Muscle of leg (tissue), 11 donors: Measurements from ENCODE around the gene SLC22A23. TPM values are rescaled to one million over a fixed set of nuclear protein-coding genes. Genes with fewer than 3 reads are reported as not detected.

Source experiments
- DNase-seq: peaks from one replicate; pipeline ENCODE4 v3.0.0; 2013
- H3K27ac ChIP-seq: one replicate; pipeline ENCODE4 v1.5.1; 2013; ENCODE audit warnings: mild to moderate bottlenecking, low read length, control low read depth
- H3K27me3 ChIP-seq: one replicate; pipeline ENCODE4 v1.6.1; 2013; ENCODE audit warnings: low read length; ENCODE audit not compliant: control insufficient read depth, insufficient read depth
- H3K36me3 ChIP-seq: one replicate; pipeline ENCODE4 v1.6.1; 2013; ENCODE audit warnings: low read length; ENCODE audit not compliant: control insufficient read depth, insufficient read depth
- H3K4me1 ChIP-seq: one replicate; pipeline ENCODE4 v1.6.1; 2013; ENCODE audit warnings: low read length; ENCODE audit not compliant: control insufficient read depth, insufficient read depth
- H3K4me3 ChIP-seq: one replicate; pipeline ENCODE4 v1.5.1; 2013; ENCODE audit warnings: low read length, control low read depth
- H3K9me3 ChIP-seq: replicated peaks from 2 replicates; pipeline ENCODE4 v1.6.1; 2013; ENCODE audit warnings: low read depth, low read length; ENCODE audit not compliant: control insufficient read depth
- WGBS: methylation state at CpG from one replicate; pipeline ENCODE4 v1.1.5; 2013; ENCODE audit warnings: missing lambda C conversion rate; ENCODE audit not compliant: insufficient coverage; 5-methylcytosine and 5-hydroxymethylcytosine counted together
- polyA plus RNA-seq, 8 donors: library from polyadenylated mRNA; unstranded; fragments of 120-200 nt; gene quantifications; one replicate each; pipeline versions ENCODE4 v1.2.1 to v1.2.3, GENCODE V29; 2013; ENCODE audit warnings: inconsistent platforms in 1 of 8, low replicate concordance in 1 of 8; ENCODE audit not compliant: insufficient read length in 8 of 8, insufficient read depth in 1 of 8
- total RNA-seq: library from RNA; stranded (reverse); fragments of 120-200 nt; gene quantifications from one replicate; pipeline ENCODE4 v1.2.4, GENCODE V29; 2013

Gene SLC22A23
- total and polyA plus RNA-seq, 9 donors, result 1.1 to 6.2 (median 2.7) TPM

GRCh38 chr6:3473773-3474172 is 16.9 kb upstream of the SLC22A23 start:
- Histone ChIP-seq H3K9me3 (no peaks in the 10 kb centered on the region), H3K4me1 (no peaks in the 10 kb centered on the region), H3K27me3 (peaks cover 2% of the 10 kb centered on the region), H3K36me3 (no peaks in the 10 kb centered on the region), H3K27ac (no peak overlapping the region), H3K4me3 (no peak overlapping the region)
- WGBS, result 64% methylated on average over 5 of the region's 5 CpGs
- DNase-seq, result no peak

- no peaks in the 10 kb centered on the region for H3K27me3 ChIP-seq
- no peak overlapping the region for H3K4me3 ChIP-seq
- no peaks in the 10 kb centered on the region for H3K36me3 ChIP-seq
- H3K4me1 ChIP-seq, result no peaks in the 10 kb centered on the region
- H3K9me3 ChIP-seq, result no peaks in the 10 kb centered on the region
- no peak overlapping the region for H3K27ac ChIP-seq
- no peak for DNase-seq
- WGBS, result no CpG with 5 or more reads among the region's 3 CpGs
These were observed 14.9 kb upstream of the SLC22A23 start for GRCh38 chr6:3471711-3472110.

GRCh38 chr6:3471286-3471685 is 14.4 kb upstream of the SLC22A23 start:
- Histone ChIP-seq H3K4me1 (no peaks in the 10 kb centered on the region), H3K4me3 (no peak overlapping the region), H3K36me3 (no peaks in the 10 kb centered on the region), H3K27ac (no peak overlapping the region), H3K27me3 (no peaks in the 10 kb centered on the region), H3K9me3 (no peaks in the 10 kb centered on the region)
- DNase-seq, result no peak
- 100% methylated on average over 1 of the region's 5 CpGs for WGBS

DNA sequence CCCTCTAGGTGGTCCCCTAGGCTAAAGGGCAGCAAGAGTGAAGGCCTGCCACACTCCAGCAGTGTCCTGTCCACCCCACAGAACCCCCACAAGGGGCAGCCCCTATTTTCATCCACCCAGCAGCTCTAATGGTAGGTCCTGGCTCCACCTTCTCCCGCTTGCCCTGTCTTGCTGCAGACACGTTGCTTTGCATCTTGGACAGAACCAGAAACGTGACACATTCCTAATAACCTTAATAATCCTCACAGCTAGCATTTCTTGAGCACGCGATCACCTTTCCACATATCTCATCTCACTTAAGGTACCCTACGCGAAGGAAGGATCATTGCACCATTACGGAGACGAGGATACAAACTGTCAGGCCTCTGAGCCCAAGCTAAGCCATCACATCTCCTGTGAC is 11.7 kb upstream of the SLC22A23 start:
- Histone ChIP-seq H3K27ac (no peak overlapping the region), H3K4me1 (no peaks in the 10 kb centered on the region), H3K36me3 (no peaks in the 10 kb centered on the region), H3K27me3 (no peaks in the 10 kb centered on the region), H3K4me3 (no peak overlapping the region), H3K9me3 (no peaks in the 10 kb centered on the region)
- WGBS, result 95% methylated on average over 9 of the region's 9 CpGs
- no peak for DNase-seq

GRCh38 chr6:3467996-3468395 is 11.1 kb upstream of the SLC22A23 start:
- no CpG with 5 or more reads among the region's 1 CpG for WGBS
- H3K4me3 ChIP-seq, result no peak overlapping the region
- H3K4me1 ChIP-seq, result no peaks in the 10 kb centered on the region
- H3K27me3 ChIP-seq, result no peaks in the 10 kb centered on the region
- no peaks in the 10 kb centered on the region for H3K9me3 ChIP-seq
- DNase-seq, result no peak
- no peaks in the 10 kb centered on the region for H3K36me3 ChIP-seq
- no peak overlapping the region for H3K27ac ChIP-seq

DNA sequence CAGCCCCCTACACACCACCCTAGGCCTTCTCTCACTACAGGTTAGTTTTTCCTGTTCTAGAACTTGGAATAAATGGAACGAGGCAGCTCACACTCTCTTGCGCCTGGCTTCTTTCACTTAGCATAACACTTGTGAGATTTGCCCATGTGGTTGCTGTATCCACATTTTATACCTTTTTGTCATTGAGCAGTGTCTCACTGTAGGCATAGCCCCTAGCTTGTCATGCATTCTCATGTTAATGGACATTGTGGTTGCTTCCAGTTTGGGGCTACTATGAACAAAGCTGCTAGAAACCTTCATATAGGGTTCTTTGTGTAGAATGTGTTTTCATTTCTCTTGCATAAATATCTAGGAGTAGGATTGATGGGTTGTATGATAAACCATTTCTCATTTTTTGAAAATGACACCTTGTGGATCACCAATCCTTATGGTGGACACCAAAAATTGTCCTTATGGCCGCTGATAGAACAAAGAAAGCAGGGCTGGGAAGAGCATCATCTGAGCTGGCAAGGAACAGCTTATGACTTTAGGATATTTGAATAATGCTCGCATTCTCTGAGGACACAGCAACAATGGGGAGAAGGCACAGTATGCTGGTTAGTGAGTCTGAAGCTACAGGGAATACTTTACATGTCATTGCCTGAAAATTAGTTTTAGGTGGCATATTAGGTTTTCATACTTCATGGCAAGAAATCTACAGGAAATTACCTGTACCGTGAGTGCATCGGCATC is 9.8 kb upstream of the SLC22A23 start:
- WGBS, result 82% methylated on average over 3 of the region's 6 CpGs
- Histone ChIP-seq H3K9me3 (no peaks in the 10 kb centered on the region), H3K4me1 (no peaks in the 10 kb centered on the region), H3K36me3 (no peaks in the 10 kb centered on the region), H3K27me3 (no peaks in the 10 kb centered on the region), H3K4me3 (no peak overlapping the region), H3K27ac (no peak overlapping the region)
- DNase-seq, result no peak

DNA sequence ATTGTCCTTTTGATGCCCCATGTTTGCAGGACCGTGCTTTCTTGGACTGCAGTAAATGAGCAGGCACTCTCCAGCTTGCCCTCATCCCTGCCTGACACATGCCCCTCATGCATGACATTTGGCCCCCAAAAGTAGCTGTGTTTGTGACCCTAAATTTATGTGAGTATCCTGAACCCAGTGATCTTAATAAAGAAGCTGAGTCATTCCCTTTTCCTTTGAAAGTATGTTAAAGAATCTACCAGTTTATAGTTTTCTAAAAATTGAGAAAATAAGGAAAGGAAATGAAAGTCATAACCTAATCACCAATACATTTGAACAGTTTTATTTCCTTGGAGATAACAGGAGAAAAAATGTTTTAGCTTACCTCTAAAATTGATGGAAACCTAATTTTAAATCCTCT is 3.4 kb upstream of the SLC22A23 start:
- H3K4me3 ChIP-seq, result no peak overlapping the region
- no peak for DNase-seq
- H3K27ac ChIP-seq, result no peak overlapping the region
- H3K27me3 ChIP-seq, result peaks cover 32% of the 10 kb centered on the region
- H3K36me3 ChIP-seq, result no peaks in the 10 kb centered on the region
- WGBS, result no CpG with 5 or more reads among the region's 1 CpG
- no peaks in the 10 kb centered on the region for H3K9me3 ChIP-seq
- H3K4me1 ChIP-seq, result peaks cover 17% of the 10 kb centered on the region

DNA sequence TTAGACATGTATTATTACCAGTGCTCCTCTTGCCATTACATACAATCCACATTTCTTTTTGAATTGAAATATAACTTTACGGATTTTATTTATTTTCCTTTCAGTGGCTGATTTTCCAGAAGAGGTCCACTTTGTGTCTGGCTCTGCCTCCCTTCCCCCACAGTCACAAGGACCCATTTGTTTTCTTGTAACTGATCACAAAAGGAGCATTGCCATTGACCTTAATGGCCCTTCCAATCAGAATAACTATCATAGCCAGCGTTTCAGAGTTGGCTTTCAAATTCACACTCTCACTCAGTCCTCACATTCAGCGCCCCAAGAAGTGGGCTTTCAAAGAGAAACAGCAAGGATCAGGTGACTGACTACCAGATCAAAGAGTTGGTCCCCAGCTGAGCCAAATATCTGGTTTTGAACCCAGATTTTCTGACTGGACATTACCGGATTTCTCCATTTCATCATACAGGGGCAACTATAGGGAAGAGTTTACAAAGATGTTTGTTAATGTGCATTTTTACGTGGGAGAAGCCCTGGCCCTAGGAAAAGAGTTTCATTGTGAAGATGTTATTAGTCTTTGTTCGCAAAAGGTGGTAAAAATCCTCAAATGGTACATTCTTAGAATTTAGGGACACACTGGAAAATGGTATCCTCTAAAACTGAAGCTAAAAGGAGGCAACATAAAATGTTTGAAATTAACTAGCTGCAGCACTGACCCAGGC is 2.0 kb upstream of the SLC22A23 start:
- peaks cover 46% of the 10 kb centered on the region for H3K27me3 ChIP-seq
- H3K36me3 ChIP-seq, result no peaks in the 10 kb centered on the region
- H3K4me1 ChIP-seq, result peaks cover 21% of the 10 kb centered on the region
- no peaks in the 10 kb centered on the region for H3K9me3 ChIP-seq
- no peak for DNase-seq
- H3K4me3 ChIP-seq, result no peak overlapping the region
- 53% methylated on average over 3 of the region's 6 CpGs for WGBS
- H3K27ac ChIP-seq, result no peak overlapping the region

DNA sequence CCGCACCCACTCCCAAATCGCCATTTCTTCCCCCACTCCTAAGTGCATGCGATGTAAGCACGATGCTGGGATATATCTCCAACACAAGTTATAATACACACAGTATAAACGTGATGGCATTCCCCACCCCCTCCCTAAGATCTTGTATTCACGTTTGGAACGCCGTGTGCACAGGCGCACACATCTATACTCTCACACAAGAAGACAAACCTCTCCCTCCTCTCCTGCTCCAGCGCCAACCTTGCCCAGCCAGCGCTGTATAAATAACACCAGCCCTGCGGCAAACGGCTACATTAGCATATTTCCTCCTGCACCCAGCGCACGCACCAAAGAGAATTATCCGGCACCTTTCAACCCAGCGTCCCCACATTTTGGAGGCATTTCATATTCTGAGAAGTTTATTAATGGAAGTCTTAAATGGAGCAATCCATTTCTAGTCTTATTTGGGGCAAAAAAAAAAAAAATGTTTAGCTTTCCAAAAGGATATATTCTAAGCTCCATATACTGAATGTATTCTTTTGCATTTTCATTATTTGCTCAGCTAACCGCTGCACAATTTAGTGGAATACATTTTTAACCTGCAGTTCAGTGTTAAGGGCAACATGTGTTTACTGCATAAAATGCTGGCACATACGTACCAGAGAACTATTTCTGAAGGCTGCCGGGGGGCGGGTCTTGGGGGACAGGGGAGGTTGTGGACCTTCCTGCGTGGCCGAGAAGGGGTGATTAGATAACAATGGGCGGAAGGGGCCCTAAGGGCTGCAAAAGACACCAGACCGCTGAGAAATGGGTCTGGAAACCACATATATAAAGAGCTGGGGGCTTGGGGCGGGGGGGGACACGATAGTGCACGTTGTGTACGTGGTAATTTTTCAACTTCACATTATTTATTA is 1.1 kb upstream of the SLC22A23 start:
- no peaks in the 10 kb centered on the region for H3K9me3 ChIP-seq
- H3K4me3 ChIP-seq, result peak overlapping the region; percentile 41
- peak; percentile 40 for DNase-seq
- no peak overlapping the region for H3K27ac ChIP-seq
- WGBS, result 4% methylated on average over 14 of the region's 29 CpGs
- peaks cover 21% of the 10 kb centered on the region for H3K4me1 ChIP-seq
- H3K36me3 ChIP-seq, result no peaks in the 10 kb centered on the region
- peaks cover 51% of the 10 kb centered on the region for H3K27me3 ChIP-seq

DNA sequence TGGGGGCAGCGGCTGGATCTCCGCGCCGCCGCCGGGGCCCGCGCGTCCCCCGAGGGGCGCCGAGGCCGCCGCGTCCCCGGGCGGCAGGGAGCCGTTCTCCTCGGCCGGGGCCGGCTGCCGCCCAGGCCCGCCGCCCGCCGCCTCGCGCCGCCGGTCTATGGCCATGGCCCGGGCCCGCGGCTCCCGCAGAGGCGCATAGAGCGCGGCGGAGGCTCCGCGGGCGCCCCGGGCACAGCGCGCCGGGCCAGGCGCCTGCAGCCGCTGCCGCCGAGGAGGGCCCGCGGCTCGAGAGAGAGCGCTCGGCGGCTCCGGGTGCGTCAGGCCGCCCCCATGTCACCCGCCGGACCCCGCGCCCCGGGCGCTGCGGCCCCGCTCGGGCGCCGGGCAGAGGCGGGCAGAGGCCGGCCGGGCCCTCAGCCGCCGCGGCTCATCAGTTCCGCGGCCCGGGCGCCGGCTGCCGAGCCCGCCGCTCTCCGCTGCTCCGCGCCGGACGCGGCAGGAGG is 404 bp downstream of the SLC22A23 start:
- Histone ChIP-seq H3K4me3 (peak overlapping the region; percentile 51), H3K27me3 (peaks cover 51% of the 10 kb centered on the region), H3K4me1 (peaks cover 21% of the 10 kb centered on the region), H3K9me3 (no peaks in the 10 kb centered on the region), H3K36me3 (no peaks in the 10 kb centered on the region), H3K27ac (no peak overlapping the region)
- DNase-seq, result no peak
- under 1% methylated on average over 89 of the region's 89 CpGs for WGBS
